ENCODE results near the gene SETD5.

- TF ChIP-seq POLR2A (IDR thresholded peaks at IDR 0.05; ENCODE audit: low read depth, low read length), result no peak
- TF ChIP-seq, protein P1, sequence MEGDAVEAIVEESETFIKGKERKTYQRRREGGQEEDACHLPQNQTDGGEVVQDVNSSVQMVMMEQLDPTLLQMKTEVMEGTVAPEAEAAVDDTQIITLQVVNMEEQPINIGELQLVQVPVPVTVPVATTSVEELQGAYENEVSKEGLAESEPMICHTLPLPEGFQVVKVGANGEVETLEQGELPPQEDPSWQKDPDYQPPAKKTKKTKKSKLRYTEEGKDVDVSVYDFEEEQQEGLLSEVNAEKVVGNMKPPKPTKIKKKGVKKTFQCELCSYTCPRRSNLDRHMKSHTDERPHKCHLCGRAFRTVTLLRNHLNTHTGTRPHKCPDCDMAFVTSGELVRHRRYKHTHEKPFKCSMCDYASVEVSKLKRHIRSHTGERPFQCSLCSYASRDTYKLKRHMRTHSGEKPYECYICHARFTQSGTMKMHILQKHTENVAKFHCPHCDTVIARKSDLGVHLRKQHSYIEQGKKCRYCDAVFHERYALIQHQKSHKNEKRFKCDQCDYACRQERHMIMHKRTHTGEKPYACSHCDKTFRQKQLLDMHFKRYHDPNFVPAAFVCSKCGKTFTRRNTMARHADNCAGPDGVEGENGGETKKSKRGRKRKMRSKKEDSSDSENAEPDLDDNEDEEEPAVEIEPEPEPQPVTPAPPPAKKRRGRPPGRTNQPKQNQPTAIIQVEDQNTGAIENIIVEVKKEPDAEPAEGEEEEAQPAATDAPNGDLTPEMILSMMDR (IDR thresholded peaks at IDR 0.05; ENCODE audit: extremely low read depth in 1 of 2, insufficient read depth in 1 of 2, low read depth in 1 of 2, low read length in 2 of 2), result no peak
Measured at GRCh38 chr3:9409981-9410854, 12.8 kb downstream of the SETD5 start.

All from endothelial cell of umbilical vein (primary cell).